SU-DHL-6 (cell line): ENCODE data around the gene SLC13A5.

Experiments
- H2AFZ ChIP-seq: fragments of 200-600 bp; sonication (generic); 2 replicates; pipeline ENCODE4 v1.6.1; 2014; ENCODE audit warnings: low read depth, mild to moderate bottlenecking, moderate library complexity, mixed read lengths, antibody characterized with exemption, low read length; ENCODE audit not compliant: severe bottlenecking
- H3F3A ChIP-seq: fragments of 200-600 bp; shearing (Covaris generic); 2 replicates; pipeline ENCODE4 v1.6.0; 2016; ENCODE audit warnings: antibody characterized with exemption, mild to moderate bottlenecking; ENCODE audit not compliant: insufficient read depth
- H3K27ac ChIP-seq: fragments of 200-600 bp; sonication (generic); 2 replicates; pipeline ENCODE4 v1.5.1; 2016; ENCODE audit warnings: low read depth, mild to moderate bottlenecking, low read length, moderate library complexity, mixed read lengths
- H3K27me3 ChIP-seq: fragments of 200-600 bp; sonication (generic), shearing (Covaris generic); 2 replicates; pipeline ENCODE4 v1.6.0; 2014; ENCODE audit warnings: mild to moderate bottlenecking, low read length
- H3K36me3 ChIP-seq: fragments of 200-600 bp; sonication (generic); 2 replicates; pipeline ENCODE4 v1.6.1; 2014; ENCODE audit warnings: mild to moderate bottlenecking, low read length, mixed read lengths
- H3K4me2 ChIP-seq: fragments of 300-600, 200-600 bp; shearing (Covaris generic), sonication (generic); 2 replicates; pipeline ENCODE4 v1.6.0; 2014; ENCODE audit warnings: low read length, low read depth, mild to moderate bottlenecking; ENCODE audit not compliant: poor library complexity, severe bottlenecking
- H3K4me3 ChIP-seq: fragments of 200-600 bp; sonication (generic); 2 replicates; pipeline ENCODE4 v1.5.1; 2014; ENCODE audit warnings: antibody characterized with exemption, low read length, mild to moderate bottlenecking, mixed read lengths; ENCODE audit not compliant: insufficient read depth, poor library complexity, severe bottlenecking
- H3K79me2 ChIP-seq: fragments of 200-600 bp; sonication (generic); 2 replicates; pipeline ENCODE4 v1.6.1; 2014; ENCODE audit warnings: mild to moderate bottlenecking, low read length, moderate library complexity; ENCODE audit not compliant: insufficient read depth
- H3K9ac ChIP-seq: fragments of 200-600 bp; sonication (generic); 2 replicates; pipeline ENCODE4 v1.7.0; 2014; ENCODE audit warnings: mild to moderate bottlenecking, low read length
- H3K9me2 ChIP-seq: fragments of 200-600 bp; sonication (generic); replicated peaks from 2 replicates; pipeline ENCODE4 v1.6.1; 2014; ENCODE audit warnings: low read length; ENCODE audit not compliant: insufficient read depth
- H3K9me3 ChIP-seq: fragments of 200-600 bp; sonication (generic); 2 replicates; pipeline ENCODE4 v1.6.1; 2014; ENCODE audit warnings: low read length, mixed read lengths; ENCODE audit not compliant: insufficient read depth
- H4K20me1 ChIP-seq: fragments of 200-600 bp; sonication (generic); 2 replicates; pipeline ENCODE4 v1.6.1; 2014; ENCODE audit warnings: low read depth, mild to moderate bottlenecking, antibody characterized with exemption, low read length, moderate library complexity, mixed read lengths
- CTCF ChIP-seq: fragments of 200-600 bp; sonication (generic); IDR thresholded peaks from one replicate; pipeline ENCODE4 v1.5.1; 2017; ENCODE audit warnings: antibody characterized with exemption, mild to moderate bottlenecking, low read length, moderate library complexity; ENCODE audit not compliant: insufficient read depth, poor library complexity, severe bottlenecking
- EZH2phosphoT487 ChIP-seq: fragments of 200-600 bp; sonication (generic), shearing (Covaris generic); conservative IDR thresholded peaks from 2 replicates; pipeline ENCODE4 v1.6.1; 2018; ENCODE audit warnings: mild to moderate bottlenecking, antibody characterized with exemption, low read length, moderate library complexity, mixed read lengths

SLC13A5 gene

GRCh38 chr17:6724009-6724408 is 10.8 kb upstream of the SLC13A5 start:
- Histone ChIP-seq H3K27me3 (no peaks in the 10 kb centered on the region), H2AFZ (no peak overlapping the region), H3K36me3 (no peaks in the 10 kb centered on the region), H3K79me2 (no peaks in the 10 kb centered on the region), H3K9me2 (no peaks in the 10 kb centered on the region), H3K4me2 (no peak overlapping the region), H3K4me3 (no peak overlapping the region), H3K27ac (no peak overlapping the region), H3F3A (no peaks in the 10 kb centered on the region), H3K9me3 (no peaks in the 10 kb centered on the region), H4K20me1 (no peaks in the 10 kb centered on the region), H3K9ac (no peak overlapping the region)
- no peak for TF ChIP-seq CTCF
- TF ChIP-seq EZH2phosphoT487, result no peak

GRCh38 chr17:6721744-6722143 is 8.6 kb upstream of the SLC13A5 start:
- Histone ChIP-seq H3K4me2 (no peak overlapping the region), H3K4me3 (no peak overlapping the region), H3K9ac (no peak overlapping the region), H3F3A (no peaks in the 10 kb centered on the region), H2AFZ (no peak overlapping the region), H4K20me1 (no peaks in the 10 kb centered on the region), H3K27me3 (no peaks in the 10 kb centered on the region), H3K79me2 (no peaks in the 10 kb centered on the region), H3K9me2 (no peaks in the 10 kb centered on the region), H3K36me3 (no peaks in the 10 kb centered on the region), H3K27ac (no peak overlapping the region), H3K9me3 (no peaks in the 10 kb centered on the region)
- no peak for TF ChIP-seq EZH2phosphoT487
- TF ChIP-seq CTCF, result no peak

GRCh38 chr17:6716736-6717135 is 3.6 kb upstream of the SLC13A5 start:
- Histone ChIP-seq H3K4me2 (no peak overlapping the region), H2AFZ (no peak overlapping the region), H3F3A (no peaks in the 10 kb centered on the region), H3K9me3 (no peaks in the 10 kb centered on the region), H3K9me2 (no peaks in the 10 kb centered on the region), H4K20me1 (no peaks in the 10 kb centered on the region), H3K79me2 (no peaks in the 10 kb centered on the region), H3K9ac (no peak overlapping the region), H3K27ac (no peak overlapping the region), H3K36me3 (no peaks in the 10 kb centered on the region), H3K27me3 (no peaks in the 10 kb centered on the region), H3K4me3 (no peak overlapping the region)
- no peak for TF ChIP-seq EZH2phosphoT487
- TF ChIP-seq CTCF, result no peak
